ENCODE data around the gene CAPN15.
"Not testable (repeated sequence)": the region's sequence is repeated elsewhere in the genome, so short reads cannot be mapped to it uniquely, and the experiment has no call there.

The CAPN15 gene

GRCh38 chr16:595094-595528 is 67.6 kb downstream of the CAPN15 start:
- DNase-seq = no peak

GRCh38 chr16:595942-596735 is 68.6 kb downstream of the CAPN15 start:
- DNase-seq = peak in 1 of 2 experiments; percentile 27

- no peak for DNase-seq
Measured at GRCh38 chr16:596736-597060, 69.2 kb downstream of the CAPN15 start.

GRCh38 chr16:597655-598054 is 70.1 kb downstream of the CAPN15 start:
- DNase-seq = not testable (repeated sequence)

GRCh38 chr16:598823-599739 is 71.6 kb downstream of the CAPN15 start:
- DNase-seq = no peak

- no peak for DNase-seq
Measured at GRCh38 chr16:600781-601180, 73.3 kb downstream of the CAPN15 start.

- DNase-seq = no peak
Measured at GRCh38 chr16:603933-604332, 76.4 kb downstream of the CAPN15 start.
